GM12878 (cell line): Measurements from ENCODE around the gene CLECL1. TPM values are rescaled to one million over a fixed set of nuclear protein-coding genes. Genes with fewer than 3 reads are reported as not detected.

Source experiments
- BMI1 ChIP-seq: fragments of 450-650 bp; IDR thresholded peaks from 2 replicates; pipeline ENCODE4 v1.6.1; 2016; ENCODE audit warnings: mild to moderate bottlenecking, moderate library complexity, borderline replicate concordance
- FOXK2 ChIP-seq: fragments of 450-650 bp; IDR thresholded peaks from 2 replicates; pipeline ENCODE4 v1.6.1; 2017; ENCODE audit warnings: mild to moderate bottlenecking, moderate library complexity
- IKZF1 ChIP-seq: fragments of 450-650 bp; conservative IDR thresholded peaks from 2 replicates; pipeline ENCODE4 v1.6.1; 2017; ENCODE audit warnings: antibody characterized with exemption, mild to moderate bottlenecking
- JUNB ChIP-seq: IDR thresholded peaks from 2 replicates; pipeline ENCODE4 v1.6.1; 2016; ENCODE audit warnings: antibody characterized with exemption, mild to moderate bottlenecking
- KLF5 ChIP-seq: fragments of 450-650 bp; IDR thresholded peaks from 2 replicates; pipeline ENCODE4 v1.6.1; 2014; ENCODE audit warnings: mild to moderate bottlenecking; ENCODE audit not compliant: partially characterized antibody
- NRF1 ChIP-seq: conservative IDR thresholded peaks from 2 replicates; pipeline ENCODE4 v1.6.1; 2011; ENCODE audit warnings: mild to moderate bottlenecking, low read depth, low read length, improper control_type of control experiment
- RAD21 ChIP-seq: IDR thresholded peaks from 2 replicates; pipeline ENCODE4 v1.6.1; 2011; ENCODE audit warnings: mild to moderate bottlenecking, low read depth, low read length, moderate library complexity; ENCODE audit not compliant: insufficient read depth
- RAD51 ChIP-seq: fragments of 450-650 bp; IDR thresholded peaks from 2 replicates; pipeline ENCODE4 v1.6.1; 2016; ENCODE audit warnings: moderate library complexity, mild to moderate bottlenecking, inconsistent platforms
- RUNX3 ChIP-seq: IDR thresholded peaks from 2 replicates; pipeline ENCODE4 v1.6.1; 2012; ENCODE audit warnings: low read length, inconsistent platforms
- SUZ12 ChIP-seq: fragments of 200-600 bp; sonication (generic); IDR thresholded peaks from one replicate; pipeline ENCODE4 v1.6.1; 2018; ENCODE audit warnings: antibody characterized with exemption, mild to moderate bottlenecking; ENCODE audit not compliant: unreplicated experiment
- TCF12 ChIP-seq: IDR thresholded peaks from 2 replicates; pipeline ENCODE4 v1.6.1; 2011; ENCODE audit warnings: low read depth, mild to moderate bottlenecking, low read length
- ZNF217 ChIP-seq: fragments of 450-650 bp; IDR thresholded peaks from 2 replicates; pipeline ENCODE4 v1.6.1; 2017; ENCODE audit warnings: antibody characterized with exemption, mild to moderate bottlenecking
- ZNF274 ChIP-seq: IDR thresholded peaks from one replicate; pipeline ENCODE4 v1.8.0; 2011; ENCODE audit not compliant: insufficient read length, insufficient read depth
- polyA plus RNA-seq, 11 experiments: library from polyadenylated mRNA; depleted of rRNA in 4 of 11; unstranded in 6 of 11; stranded (reverse) in 5 of 11; fragments of >200 nt; fragmentation: Nextera tagmentation in 4 of 11; fragmentation: Illumina TruSeq in 1 of 11; extraction: Ambion mirVana in 4 of 11; extraction: Trizol in 1 of 11; gene quantifications; 1 replicate in 1 of 11; 2 replicates in 10 of 11; pipeline versions ENCODE4 v1.2.1 to v1.2.3, GENCODE V29; 2011 to 2016; ENCODE audit warnings: inconsistent platforms in 2 of 11, missing spikeins in 2 of 11, low read depth in 1 of 11
- total RNA-seq, 4 experiments: library from RNA; depleted of rRNA in 3 of 4; stranded (reverse); fragments of >200 nt in 3 of 4; fragmentation: Illumina TruSeq in 1 of 4; extraction: Trizol in 1 of 4; gene quantifications; 2 replicates each; pipeline versions ENCODE4 v1.2.1 to v1.2.3, GENCODE V29; 2013 to 2021
- TF ChIP-seq, protein P1 (sequence below): fragments of 450-650 bp; IDR thresholded peaks from 2 replicates; pipeline ENCODE4 v1.6.1; 2016; ENCODE audit warnings: mild to moderate bottlenecking, moderate library complexity, borderline replicate concordance
- TF ChIP-seq, protein P2 (sequence below): fragments of 450-650 bp; formaldehyde crosslinking; IDR thresholded peaks from 2 replicates; pipeline ENCODE4 v1.4.0; 2022; ENCODE audit warnings: mild to moderate bottlenecking, moderate library complexity
- TF ChIP-seq, protein P3 (sequence below), 3 experiments: IDR thresholded peaks in 2 of 3; conservative IDR thresholded peaks in 1 of 3; 2 replicates each; pipeline ENCODE4 v1.5.1; 2011; ENCODE audit warnings: low read depth in 3 of 3, low read length in 3 of 3, mild to moderate bottlenecking in 3 of 3, control low read depth in 2 of 3, moderate library complexity in 2 of 3, inconsistent platforms in 1 of 3, mixed read lengths in 1 of 3; ENCODE audit not compliant: control insufficient read depth in 2 of 3, insufficient read depth in 1 of 3; ENCODE audit errors: extremely low read depth in 1 of 3
- TF ChIP-seq, protein P4 (sequence below): fragments of 150-350 bp; IDR thresholded peaks from 2 replicates; pipeline ENCODE4 v1.6.1; 2014; ENCODE audit warnings: mild to moderate bottlenecking, low read depth, low read length

CLECL1 gene
- total and polyA plus RNA-seq, 10 of the 15 experiments (the other 5 are each of a cell fraction or from before 2014, with no cell fraction given), result 4.6 to 56.5 (median 46.4) TPM

DNA sequence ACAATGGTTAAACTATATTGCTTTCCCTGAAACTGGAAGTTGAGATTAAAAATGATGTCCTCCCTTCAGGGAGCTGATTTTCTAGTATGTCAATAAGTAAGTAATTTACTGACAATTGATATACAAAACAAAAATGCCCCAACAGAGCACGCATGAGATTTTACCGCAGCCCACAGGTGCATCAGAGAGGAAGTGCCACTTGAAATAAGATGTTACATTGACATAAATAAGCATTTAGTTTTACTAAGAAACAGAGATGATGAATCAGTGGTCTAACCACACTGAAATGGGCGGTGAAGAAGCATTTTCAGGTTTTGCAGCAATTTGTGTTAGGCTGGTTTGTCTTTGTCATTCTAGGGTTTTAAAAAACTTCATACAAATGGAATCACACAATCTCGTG, 8.8 kb upstream of the CLECL1 start (continued):
- TF ChIP-seq, protein P1, sequence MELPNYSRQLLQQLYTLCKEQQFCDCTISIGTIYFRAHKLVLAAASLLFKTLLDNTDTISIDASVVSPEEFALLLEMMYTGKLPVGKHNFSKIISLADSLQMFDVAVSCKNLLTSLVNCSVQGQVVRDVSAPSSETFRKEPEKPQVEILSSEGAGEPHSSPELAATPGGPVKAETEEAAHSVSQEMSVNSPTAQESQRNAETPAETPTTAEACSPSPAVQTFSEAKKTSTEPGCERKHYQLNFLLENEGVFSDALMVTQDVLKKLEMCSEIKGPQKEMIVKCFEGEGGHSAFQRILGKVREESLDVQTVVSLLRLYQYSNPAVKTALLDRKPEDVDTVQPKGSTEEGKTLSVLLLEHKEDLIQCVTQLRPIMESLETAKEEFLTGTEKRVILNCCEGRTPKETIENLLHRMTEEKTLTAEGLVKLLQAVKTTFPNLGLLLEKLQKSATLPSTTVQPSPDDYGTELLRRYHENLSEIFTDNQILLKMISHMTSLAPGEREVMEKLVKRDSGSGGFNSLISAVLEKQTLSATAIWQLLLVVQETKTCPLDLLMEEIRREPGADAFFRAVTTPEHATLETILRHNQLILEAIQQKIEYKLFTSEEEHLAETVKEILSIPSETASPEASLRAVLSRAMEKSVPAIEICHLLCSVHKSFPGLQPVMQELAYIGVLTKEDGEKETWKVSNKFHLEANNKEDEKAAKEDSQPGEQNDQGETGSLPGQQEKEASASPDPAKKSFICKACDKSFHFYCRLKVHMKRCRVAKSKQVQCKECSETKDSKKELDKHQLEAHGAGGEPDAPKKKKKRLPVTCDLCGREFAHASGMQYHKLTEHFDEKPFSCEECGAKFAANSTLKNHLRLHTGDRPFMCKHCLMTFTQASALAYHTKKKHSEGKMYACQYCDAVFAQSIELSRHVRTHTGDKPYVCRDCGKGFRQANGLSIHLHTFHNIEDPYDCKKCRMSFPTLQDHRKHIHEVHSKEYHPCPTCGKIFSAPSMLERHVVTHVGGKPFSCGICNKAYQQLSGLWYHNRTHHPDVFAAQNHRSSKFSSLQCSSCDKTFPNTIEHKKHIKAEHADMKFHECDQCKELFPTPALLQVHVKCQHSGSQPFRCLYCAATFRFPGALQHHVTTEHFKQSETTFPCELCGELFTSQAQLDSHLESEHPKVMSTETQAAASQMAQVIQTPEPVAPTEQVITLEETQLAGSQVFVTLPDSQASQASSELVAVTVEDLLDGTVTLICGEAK, result no peak
- peak; percentile 100 for TF ChIP-seq RUNX3
- peak; percentile 87 for TF ChIP-seq IKZF1
- no peak for TF ChIP-seq NRF1
- no peak for TF ChIP-seq SUZ12
- TF ChIP-seq, protein P2, sequence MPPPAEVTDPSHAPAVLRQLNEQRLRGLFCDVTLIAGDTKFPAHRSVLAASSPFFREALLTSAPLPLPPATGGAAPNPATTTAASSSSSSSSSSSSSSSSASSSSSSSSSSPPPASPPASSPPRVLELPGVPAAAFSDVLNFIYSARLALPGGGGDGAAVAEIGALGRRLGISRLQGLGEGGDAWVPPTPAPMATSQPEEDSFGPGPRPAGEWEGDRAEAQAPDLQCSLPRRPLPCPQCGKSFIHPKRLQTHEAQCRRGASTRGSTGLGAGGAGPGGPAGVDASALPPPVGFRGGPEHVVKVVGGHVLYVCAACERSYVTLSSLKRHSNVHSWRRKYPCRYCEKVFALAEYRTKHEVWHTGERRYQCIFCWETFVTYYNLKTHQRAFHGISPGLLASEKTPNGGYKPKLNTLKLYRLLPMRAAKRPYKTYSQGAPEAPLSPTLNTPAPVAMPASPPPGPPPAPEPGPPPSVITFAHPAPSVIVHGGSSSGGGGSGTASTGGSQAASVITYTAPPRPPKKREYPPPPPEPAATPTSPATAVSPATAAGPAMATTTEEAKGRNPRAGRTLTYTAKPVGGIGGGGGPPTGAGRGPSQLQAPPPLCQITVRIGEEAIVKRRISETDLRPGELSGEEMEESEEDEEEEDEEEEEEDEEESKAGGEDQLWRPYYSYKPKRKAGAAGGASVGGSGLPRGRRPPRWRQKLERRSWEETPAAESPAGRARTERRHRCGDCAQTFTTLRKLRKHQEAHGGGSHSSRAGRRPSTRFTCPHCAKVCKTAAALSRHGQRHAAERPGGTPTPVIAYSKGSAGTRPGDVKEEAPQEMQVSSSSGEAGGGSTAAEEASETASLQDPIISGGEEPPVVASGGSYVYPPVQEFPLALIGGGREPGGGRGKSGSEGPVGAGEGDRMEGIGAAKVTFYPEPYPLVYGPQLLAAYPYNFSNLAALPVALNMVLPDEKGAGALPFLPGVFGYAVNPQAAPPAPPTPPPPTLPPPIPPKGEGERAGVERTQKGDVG (CRISPR knock-in tag), result no peak
- TF ChIP-seq FOXK2, result no peak
- TF ChIP-seq KLF5, result peak; percentile 91
- TF ChIP-seq RAD51, result no peak
- TF ChIP-seq, protein P3, sequence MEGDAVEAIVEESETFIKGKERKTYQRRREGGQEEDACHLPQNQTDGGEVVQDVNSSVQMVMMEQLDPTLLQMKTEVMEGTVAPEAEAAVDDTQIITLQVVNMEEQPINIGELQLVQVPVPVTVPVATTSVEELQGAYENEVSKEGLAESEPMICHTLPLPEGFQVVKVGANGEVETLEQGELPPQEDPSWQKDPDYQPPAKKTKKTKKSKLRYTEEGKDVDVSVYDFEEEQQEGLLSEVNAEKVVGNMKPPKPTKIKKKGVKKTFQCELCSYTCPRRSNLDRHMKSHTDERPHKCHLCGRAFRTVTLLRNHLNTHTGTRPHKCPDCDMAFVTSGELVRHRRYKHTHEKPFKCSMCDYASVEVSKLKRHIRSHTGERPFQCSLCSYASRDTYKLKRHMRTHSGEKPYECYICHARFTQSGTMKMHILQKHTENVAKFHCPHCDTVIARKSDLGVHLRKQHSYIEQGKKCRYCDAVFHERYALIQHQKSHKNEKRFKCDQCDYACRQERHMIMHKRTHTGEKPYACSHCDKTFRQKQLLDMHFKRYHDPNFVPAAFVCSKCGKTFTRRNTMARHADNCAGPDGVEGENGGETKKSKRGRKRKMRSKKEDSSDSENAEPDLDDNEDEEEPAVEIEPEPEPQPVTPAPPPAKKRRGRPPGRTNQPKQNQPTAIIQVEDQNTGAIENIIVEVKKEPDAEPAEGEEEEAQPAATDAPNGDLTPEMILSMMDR (IDR thresholded peaks at IDR 0.05 in 2 of 3, conservative IDR thresholded peaks at IDR 0.05 in 1 of 3; ENCODE audit: control insufficient read depth in 2 of 3, extremely low read depth in 1 of 3, insufficient read depth in 1 of 3, low read depth in 3 of 3, low read length in 3 of 3), result no peak
- TF ChIP-seq TCF12, result peak; percentile 95
- peak; percentile 89 for TF ChIP-seq ZNF217
- TF ChIP-seq ZNF274, result no peak
- no peak for TF ChIP-seq RAD21
- peak; percentile 78 for TF ChIP-seq BMI1
- peak; percentile 94 for TF ChIP-seq JUNB
- TF ChIP-seq, protein P4, sequence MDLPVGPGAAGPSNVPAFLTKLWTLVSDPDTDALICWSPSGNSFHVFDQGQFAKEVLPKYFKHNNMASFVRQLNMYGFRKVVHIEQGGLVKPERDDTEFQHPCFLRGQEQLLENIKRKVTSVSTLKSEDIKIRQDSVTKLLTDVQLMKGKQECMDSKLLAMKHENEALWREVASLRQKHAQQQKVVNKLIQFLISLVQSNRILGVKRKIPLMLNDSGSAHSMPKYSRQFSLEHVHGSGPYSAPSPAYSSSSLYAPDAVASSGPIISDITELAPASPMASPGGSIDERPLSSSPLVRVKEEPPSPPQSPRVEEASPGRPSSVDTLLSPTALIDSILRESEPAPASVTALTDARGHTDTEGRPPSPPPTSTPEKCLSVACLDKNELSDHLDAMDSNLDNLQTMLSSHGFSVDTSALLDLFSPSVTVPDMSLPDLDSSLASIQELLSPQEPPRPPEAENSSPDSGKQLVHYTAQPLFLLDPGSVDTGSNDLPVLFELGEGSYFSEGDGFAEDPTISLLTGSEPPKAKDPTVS, result no peak
